CD4-positive, alpha-beta memory T cell (primary cell): Measurements from ENCODE around the gene GPR143. TPM values are rescaled to one million over a fixed set of nuclear protein-coding genes. Genes with fewer than 3 reads are reported as not detected.

ENCODE experiments used
- polyA plus RNA-seq, 2 donors: library from polyadenylated mRNA; unstranded; fragments of 300-500 nt; fragmentation: Illumina TruSeq; gene quantifications; one replicate each; pipeline ENCODE4 v1.2.3, GENCODE V29; 2021
- total RNA-seq, 2 experiments: library from RNA; stranded (reverse); gene quantifications; one replicate each; pipeline ENCODE4 v1.2.3, GENCODE V29; 2021

GPR143 gene
- total and polyA plus RNA-seq, 4 experiments from 2014 or later: 0.10 to 0.21 TPM; not detected in 2

Other genes with a start within 250 kb of the GPR143 start
- gene SHROOM2, start 20.6 kb upstream of the GPR143 start, total RNA-seq: not detected
- not detected for gene SHROOM2, start 20.6 kb upstream of the GPR143 start, polyA plus RNA-seq
- gene CLDN34, start 201.5 kb upstream of the GPR143 start, total RNA-seq: not detected
- gene CLDN34, start 201.5 kb upstream of the GPR143 start, polyA plus RNA-seq: not detected